ENCODE measurements around the gene GSG1. TPM values are rescaled to one million over a fixed set of nuclear protein-coding genes. Genes with fewer than 3 reads are reported as not detected.

The GSG1 gene
- total RNA-seq, 1 experiment from 2014 or later, result 0.28 TPM

DNA sequence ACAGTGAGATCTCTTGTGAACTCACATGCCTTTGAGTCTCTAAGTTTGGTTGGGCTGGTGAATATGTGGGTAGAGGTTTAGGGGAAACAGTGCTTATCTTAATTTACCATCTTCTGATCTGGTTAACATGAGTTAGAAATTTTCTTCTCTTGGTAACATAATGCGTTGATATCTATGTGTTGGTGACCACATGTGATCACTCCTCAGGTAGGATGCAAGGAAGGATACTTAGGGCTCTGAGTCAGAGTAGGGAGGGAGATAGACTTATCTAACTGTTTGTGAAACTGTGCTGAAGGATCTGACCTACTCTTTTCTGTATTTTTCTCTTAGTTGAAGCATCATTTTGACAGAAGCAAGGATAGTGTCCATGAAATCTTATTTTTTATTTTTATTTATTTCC lies 36.1 kb downstream of the GSG1 start:
- Mint-ChIP-seq H3K9me3 (no peaks in the 10 kb centered on the region), H3K27me3 (ENCODE audit: low read depth) (no peaks in the 10 kb centered on the region), H3K27ac (no peak overlapping the region), H3K36me3 (peaks cover 60% of the 10 kb centered on the region), H3K4me3 (no peak overlapping the region), H3K4me1 (peaks cover 11% of the 10 kb centered on the region)
- TF ChIP-seq SMAD3 (CRISPR knock-in tag; IDR thresholded peaks at IDR 0.05; ENCODE audit: borderline replicate concordance), result no peak
- TF ChIP-seq, protein P1, sequence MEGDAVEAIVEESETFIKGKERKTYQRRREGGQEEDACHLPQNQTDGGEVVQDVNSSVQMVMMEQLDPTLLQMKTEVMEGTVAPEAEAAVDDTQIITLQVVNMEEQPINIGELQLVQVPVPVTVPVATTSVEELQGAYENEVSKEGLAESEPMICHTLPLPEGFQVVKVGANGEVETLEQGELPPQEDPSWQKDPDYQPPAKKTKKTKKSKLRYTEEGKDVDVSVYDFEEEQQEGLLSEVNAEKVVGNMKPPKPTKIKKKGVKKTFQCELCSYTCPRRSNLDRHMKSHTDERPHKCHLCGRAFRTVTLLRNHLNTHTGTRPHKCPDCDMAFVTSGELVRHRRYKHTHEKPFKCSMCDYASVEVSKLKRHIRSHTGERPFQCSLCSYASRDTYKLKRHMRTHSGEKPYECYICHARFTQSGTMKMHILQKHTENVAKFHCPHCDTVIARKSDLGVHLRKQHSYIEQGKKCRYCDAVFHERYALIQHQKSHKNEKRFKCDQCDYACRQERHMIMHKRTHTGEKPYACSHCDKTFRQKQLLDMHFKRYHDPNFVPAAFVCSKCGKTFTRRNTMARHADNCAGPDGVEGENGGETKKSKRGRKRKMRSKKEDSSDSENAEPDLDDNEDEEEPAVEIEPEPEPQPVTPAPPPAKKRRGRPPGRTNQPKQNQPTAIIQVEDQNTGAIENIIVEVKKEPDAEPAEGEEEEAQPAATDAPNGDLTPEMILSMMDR (IDR thresholded peaks at IDR 0.05), result no peak
- no peak for TF ChIP-seq CBFB (CRISPR knock-in tag; IDR thresholded peaks at IDR 0.05; ENCODE audit: low read depth)
- TF ChIP-seq JUN (CRISPR knock-in tag; IDR thresholded peaks at IDR 0.05), result no peak
- DNase-seq (ENCODE audit: low spot score), result no peak
- ChIA-PET CTCF (no interaction called here), POLR2A (no interaction called here)
- ATAC-seq, result no peak

DNA sequence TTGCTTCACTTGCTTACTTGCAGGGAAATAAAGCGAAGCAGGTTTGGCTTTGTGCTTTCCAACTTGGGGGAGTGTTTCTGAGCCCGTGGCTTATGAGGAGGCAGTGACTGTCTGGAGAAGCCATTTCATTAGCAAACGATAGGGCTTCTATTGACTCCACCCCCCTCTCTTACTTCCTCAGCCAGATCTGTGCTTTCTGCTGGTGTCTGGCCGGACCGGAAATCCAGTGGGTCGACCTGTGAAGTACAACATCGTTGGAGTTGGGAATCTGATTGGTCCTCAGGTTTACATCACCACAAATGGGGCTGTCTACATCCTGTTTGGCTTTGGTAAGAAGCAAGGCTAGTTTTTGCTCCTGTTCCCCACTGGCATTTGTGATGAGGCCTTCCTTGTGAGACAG lies 37.0 kb downstream of the GSG1 start:
- ChIA-PET CTCF (interaction anchor here (2.5 kb wide), 1 partner anchor 13 kb away, joined by 6 read pairs; no protein-coding TSS in a partner anchor), POLR2A (no interaction called here)
- no peak overlapping the region for H3K4me3 Mint-ChIP-seq
- H3K4me1 Mint-ChIP-seq, result peaks cover 11% of the 10 kb centered on the region
- peaks cover 62% of the 10 kb centered on the region for H3K36me3 Mint-ChIP-seq
- no peaks in the 10 kb centered on the region for H3K9me3 Mint-ChIP-seq
- H3K27me3 Mint-ChIP-seq (ENCODE audit: low read depth), result no peaks in the 10 kb centered on the region
- DNase-seq (ENCODE audit: low spot score), result no peak
- no peak for ATAC-seq
- H3K27ac Mint-ChIP-seq, result no peak overlapping the region
- TF ChIP-seq, protein P2, sequence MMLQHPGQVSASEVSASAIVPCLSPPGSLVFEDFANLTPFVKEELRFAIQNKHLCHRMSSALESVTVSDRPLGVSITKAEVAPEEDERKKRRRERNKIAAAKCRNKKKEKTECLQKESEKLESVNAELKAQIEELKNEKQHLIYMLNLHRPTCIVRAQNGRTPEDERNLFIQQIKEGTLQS (CRISPR knock-in tag; conservative IDR thresholded peaks at IDR 0.05), result no peak
- no peak for TF ChIP-seq JAZF1 (CRISPR knock-in tag; IDR thresholded peaks at IDR 0.05)
- no peak for TF ChIP-seq SMAD4 (CRISPR knock-in tag; IDR thresholded peaks at IDR 0.05)
- no peak for TF ChIP-seq ZNF423 (CRISPR knock-in tag; IDR thresholded peaks at IDR 0.05)
- TF ChIP-seq NFYB (CRISPR knock-in tag; conservative IDR thresholded peaks at IDR 0.05; ENCODE audit: low read depth), result no peak
- TF ChIP-seq FOXJ3 (CRISPR knock-in tag; IDR thresholded peaks at IDR 0.05; ENCODE audit: borderline replicate concordance), result no peak
- TF ChIP-seq, protein P3, sequence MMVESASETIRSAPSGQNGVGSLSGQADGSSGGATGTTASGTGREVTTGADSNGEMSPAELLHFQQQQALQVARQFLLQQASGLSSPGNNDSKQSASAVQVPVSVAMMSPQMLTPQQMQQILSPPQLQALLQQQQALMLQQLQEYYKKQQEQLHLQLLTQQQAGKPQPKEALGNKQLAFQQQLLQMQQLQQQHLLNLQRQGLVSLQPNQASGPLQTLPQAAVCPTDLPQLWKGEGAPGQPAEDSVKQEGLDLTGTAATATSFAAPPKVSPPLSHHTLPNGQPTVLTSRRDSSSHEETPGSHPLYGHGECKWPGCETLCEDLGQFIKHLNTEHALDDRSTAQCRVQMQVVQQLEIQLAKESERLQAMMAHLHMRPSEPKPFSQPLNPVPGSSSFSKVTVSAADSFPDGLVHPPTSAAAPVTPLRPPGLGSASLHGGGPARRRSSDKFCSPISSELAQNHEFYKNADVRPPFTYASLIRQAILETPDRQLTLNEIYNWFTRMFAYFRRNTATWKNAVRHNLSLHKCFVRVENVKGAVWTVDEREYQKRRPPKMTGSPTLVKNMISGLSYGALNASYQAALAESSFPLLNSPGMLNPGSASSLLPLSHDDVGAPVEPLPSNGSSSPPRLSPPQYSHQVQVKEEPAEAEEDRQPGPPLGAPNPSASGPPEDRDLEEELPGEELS (CRISPR knock-in tag; IDR thresholded peaks at IDR 0.05), result no peak

DNA sequence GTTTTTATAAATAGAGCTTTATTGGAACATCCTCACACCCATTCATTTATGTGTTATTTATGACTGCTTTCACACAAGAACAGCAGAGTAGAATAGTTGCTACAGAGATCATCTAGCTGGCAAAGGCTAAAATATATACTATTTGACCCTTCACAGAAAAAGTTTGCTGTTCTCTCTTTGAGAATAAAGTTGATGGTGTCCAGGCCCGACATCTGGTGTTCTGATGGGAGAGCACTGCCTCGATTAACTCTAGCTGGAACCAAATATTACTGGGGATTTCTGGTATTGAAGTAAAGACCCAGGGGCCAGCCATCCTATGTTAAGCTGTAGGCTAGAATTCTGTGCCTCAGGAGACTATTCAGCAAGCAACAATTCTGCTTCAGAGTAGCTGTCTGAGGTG lies 37.5 kb downstream of the GSG1 start:
- ChIA-PET POLR2A (no interaction called here), CTCF (interaction anchor here (2.5 kb wide), 1 partner anchor 13 kb away, joined by 6 read pairs; no protein-coding TSS in a partner anchor)
- Mint-ChIP-seq H3K9me3 (no peaks in the 10 kb centered on the region), H3K27me3 (ENCODE audit: low read depth) (no peaks in the 10 kb centered on the region), H3K36me3 (peaks cover 59% of the 10 kb centered on the region), H3K27ac (no peak overlapping the region), H3K4me1 (peaks cover 11% of the 10 kb centered on the region), H3K4me3 (no peak overlapping the region)
- DNase-seq (ENCODE audit: low spot score) (no peak), ATAC-seq (no peak)
- TF ChIP-seq ZNF317 (CRISPR knock-in tag; IDR thresholded peaks at IDR 0.05; ENCODE audit: borderline replicate concordance, low read depth) (no peak), OVOL2 (CRISPR knock-in tag; IDR thresholded peaks at IDR 0.05; ENCODE audit: borderline replicate concordance) (no peak), ATF1 (CRISPR knock-in tag; IDR thresholded peaks at IDR 0.05) (no peak), TP53 (CRISPR knock-in tag; IDR thresholded peaks at IDR 0.05) (no peak)
- TF ChIP-seq, protein P4, sequence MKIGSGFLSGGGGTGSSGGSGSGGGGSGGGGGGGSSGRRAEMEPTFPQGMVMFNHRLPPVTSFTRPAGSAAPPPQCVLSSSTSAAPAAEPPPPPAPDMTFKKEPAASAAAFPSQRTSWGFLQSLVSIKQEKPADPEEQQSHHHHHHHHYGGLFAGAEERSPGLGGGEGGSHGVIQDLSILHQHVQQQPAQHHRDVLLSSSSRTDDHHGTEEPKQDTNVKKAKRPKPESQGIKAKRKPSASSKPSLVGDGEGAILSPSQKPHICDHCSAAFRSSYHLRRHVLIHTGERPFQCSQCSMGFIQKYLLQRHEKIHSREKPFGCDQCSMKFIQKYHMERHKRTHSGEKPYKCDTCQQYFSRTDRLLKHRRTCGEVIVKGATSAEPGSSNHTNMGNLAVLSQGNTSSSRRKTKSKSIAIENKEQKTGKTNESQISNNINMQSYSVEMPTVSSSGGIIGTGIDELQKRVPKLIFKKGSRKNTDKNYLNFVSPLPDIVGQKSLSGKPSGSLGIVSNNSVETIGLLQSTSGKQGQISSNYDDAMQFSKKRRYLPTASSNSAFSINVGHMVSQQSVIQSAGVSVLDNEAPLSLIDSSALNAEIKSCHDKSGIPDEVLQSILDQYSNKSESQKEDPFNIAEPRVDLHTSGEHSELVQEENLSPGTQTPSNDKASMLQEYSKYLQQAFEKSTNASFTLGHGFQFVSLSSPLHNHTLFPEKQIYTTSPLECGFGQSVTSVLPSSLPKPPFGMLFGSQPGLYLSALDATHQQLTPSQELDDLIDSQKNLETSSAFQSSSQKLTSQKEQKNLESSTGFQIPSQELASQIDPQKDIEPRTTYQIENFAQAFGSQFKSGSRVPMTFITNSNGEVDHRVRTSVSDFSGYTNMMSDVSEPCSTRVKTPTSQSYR (CRISPR knock-in tag; IDR thresholded peaks at IDR 0.05), result no peak
- TF ChIP-seq, protein P5, sequence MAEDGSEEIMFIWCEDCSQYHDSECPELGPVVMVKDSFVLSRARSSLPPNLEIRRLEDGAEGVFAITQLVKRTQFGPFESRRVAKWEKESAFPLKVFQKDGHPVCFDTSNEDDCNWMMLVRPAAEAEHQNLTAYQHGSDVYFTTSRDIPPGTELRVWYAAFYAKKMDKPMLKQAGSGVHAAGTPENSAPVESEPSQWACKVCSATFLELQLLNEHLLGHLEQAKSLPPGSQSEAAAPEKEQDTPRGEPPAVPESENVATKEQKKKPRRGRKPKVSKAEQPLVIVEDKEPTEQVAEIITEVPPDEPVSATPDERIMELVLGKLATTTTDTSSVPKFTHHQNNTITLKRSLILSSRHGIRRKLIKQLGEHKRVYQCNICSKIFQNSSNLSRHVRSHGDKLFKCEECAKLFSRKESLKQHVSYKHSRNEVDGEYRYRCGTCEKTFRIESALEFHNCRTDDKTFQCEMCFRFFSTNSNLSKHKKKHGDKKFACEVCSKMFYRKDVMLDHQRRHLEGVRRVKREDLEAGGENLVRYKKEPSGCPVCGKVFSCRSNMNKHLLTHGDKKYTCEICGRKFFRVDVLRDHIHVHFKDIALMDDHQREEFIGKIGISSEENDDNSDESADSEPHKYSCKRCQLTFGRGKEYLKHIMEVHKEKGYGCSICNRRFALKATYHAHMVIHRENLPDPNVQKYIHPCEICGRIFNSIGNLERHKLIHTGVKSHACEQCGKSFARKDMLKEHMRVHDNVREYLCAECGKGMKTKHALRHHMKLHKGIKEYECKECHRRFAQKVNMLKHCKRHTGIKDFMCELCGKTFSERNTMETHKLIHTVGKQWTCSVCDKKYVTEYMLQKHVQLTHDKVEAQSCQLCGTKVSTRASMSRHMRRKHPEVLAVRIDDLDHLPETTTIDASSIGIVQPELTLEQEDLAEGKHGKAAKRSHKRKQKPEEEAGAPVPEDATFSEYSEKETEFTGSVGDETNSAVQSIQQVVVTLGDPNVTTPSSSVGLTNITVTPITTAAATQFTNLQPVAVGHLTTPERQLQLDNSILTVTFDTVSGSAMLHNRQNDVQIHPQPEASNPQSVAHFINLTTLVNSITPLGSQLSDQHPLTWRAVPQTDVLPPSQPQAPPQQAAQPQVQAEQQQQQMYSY (CRISPR knock-in tag; IDR thresholded peaks at IDR 0.05), result no peak
- TF ChIP-seq, protein P6, sequence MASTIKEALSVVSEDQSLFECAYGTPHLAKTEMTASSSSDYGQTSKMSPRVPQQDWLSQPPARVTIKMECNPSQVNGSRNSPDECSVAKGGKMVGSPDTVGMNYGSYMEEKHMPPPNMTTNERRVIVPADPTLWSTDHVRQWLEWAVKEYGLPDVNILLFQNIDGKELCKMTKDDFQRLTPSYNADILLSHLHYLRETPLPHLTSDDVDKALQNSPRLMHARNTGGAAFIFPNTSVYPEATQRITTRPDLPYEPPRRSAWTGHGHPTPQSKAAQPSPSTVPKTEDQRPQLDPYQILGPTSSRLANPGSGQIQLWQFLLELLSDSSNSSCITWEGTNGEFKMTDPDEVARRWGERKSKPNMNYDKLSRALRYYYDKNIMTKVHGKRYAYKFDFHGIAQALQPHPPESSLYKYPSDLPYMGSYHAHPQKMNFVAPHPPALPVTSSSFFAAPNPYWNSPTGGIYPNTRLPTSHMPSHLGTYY (CRISPR knock-in tag; IDR thresholded peaks at IDR 0.05), result no peak
- TF ChIP-seq, protein P7, sequence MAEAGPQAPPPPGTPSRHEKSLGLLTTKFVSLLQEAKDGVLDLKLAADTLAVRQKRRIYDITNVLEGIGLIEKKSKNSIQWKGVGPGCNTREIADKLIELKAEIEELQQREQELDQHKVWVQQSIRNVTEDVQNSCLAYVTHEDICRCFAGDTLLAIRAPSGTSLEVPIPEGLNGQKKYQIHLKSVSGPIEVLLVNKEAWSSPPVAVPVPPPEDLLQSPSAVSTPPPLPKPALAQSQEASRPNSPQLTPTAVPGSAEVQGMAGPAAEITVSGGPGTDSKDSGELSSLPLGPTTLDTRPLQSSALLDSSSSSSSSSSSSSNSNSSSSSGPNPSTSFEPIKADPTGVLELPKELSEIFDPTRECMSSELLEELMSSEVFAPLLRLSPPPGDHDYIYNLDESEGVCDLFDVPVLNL (CRISPR knock-in tag; IDR thresholded peaks at IDR 0.05; ENCODE audit: borderline replicate concordance, low read depth), result no peak

All from WTC11 (cell line).